IPS-18c (cell line): ENCODE measurements around the gene DNAJA3.
A peak's percentile ranks its signal among the peaks of the same experiment; 100 is the strongest.

ENCODE experiments used
- H3K4me3 ChIP-seq: 2 replicates; pipeline ENCODE4 v1.7.0; 2013; ENCODE audit warnings: low read depth, mild to moderate bottlenecking, low read length, moderate library complexity; ENCODE audit not compliant: insufficient read depth
- H3K9me3 ChIP-seq: one replicate; pipeline ENCODE4 v1.6.1; 2013; ENCODE audit warnings: mild to moderate bottlenecking, low read length, moderate library complexity; ENCODE audit not compliant: control insufficient read depth, insufficient read depth

The DNAJA3 gene

DNA sequence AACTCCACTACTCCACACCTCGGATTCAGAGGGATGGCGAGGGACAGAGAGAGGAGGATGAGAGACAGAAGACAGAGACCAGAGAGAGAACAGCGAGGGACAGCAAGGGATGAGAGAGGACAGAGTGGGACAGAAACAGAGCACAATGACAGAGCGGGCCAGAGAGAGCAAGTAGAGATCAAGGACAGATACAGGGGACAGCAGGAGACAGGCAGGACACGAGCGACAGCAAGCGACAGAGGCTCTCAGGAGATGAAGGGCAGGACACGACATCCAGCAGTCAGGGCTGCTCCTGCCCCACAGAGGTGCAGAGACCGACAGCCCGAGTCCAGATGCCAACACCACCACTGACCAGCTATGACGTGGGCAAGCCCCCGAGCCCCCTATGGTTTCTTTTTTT is 24.2 kb upstream of the DNAJA3 start:
- no peak overlapping the region for H3K4me3 ChIP-seq

DNA sequence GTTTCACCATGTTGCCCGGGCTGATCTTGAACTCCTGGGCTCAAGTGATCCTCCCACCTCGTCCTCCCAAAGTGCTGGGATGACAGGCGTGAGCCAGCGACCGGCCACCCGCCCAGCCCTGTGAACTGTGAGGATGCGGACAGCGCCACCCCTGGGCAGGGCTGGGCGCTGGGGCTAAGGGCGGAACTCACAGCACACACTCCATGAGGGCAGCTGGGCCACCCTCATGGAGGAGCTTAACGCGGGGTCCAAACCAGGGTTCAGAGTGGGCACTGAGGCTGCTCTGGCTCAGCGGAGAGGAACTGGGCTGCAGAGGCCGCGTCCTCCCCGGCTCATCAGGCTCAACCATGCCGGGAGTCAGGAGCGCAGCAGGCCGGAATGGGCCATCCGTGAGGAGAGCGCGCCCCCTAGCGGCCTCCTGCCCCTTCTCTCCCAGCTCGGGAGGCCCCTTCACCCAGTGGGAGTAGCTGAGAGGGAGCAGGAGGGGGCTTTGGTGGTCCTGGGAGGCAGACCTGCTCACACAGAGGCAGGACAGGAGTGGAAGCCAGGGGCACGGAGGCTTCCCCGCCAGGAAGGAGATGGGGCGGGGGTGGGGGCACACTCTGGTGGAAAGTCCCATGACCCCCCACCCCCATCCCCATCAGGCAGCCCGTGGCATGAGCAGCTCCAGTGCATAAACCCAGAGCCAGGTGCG is 23.1 kb upstream of the DNAJA3 start:
- Histone ChIP-seq H3K9me3 (no peaks in the 10 kb centered on the region), H3K4me3 (no peak overlapping the region)

More for the DNA sequence above, 24.2 kb upstream of the DNAJA3 start:
- H3K9me3 ChIP-seq: no peaks in the 10 kb centered on the region

DNA sequence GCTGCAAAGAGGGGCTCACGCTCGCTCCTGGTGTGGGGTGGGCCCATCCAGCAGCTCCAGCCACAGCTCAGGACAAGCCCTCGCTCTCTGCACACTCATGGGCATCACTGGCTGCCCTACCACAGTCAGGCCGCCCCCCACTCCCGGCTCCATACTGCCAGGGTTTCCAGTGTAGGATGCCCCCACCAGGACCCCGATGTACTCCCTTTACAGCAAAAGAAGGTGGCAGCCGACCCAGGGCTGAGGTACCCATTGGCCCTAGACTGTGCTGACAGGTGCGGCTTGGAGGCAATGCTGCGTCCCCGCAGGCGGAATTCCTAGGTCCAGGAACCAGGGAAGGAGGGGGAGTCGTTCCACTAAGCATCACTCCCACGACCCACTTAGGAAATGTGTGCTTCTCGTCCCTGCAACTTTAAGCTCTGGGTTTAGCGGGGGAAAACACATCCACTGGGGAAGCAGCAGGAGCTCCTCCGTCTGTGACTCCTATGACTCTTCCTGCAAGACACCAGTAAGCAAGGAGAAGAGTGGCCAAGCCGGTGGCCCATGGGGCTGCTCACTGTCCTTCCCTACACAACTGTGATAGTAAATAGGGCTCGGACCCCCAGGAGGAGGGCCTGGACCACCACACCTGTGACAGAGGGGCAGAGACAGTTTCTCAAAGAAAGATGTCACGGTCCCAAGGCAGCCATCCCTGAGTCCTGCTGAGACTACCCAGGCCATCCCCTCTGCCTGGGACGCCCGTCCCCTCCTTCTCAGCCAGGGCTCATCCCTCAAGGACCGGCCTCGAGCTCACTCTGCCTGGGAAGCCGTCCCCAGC is 22.3 kb upstream of the DNAJA3 start:
- no peaks in the 10 kb centered on the region for H3K9me3 ChIP-seq
- H3K4me3 ChIP-seq: no peak overlapping the region

DNA sequence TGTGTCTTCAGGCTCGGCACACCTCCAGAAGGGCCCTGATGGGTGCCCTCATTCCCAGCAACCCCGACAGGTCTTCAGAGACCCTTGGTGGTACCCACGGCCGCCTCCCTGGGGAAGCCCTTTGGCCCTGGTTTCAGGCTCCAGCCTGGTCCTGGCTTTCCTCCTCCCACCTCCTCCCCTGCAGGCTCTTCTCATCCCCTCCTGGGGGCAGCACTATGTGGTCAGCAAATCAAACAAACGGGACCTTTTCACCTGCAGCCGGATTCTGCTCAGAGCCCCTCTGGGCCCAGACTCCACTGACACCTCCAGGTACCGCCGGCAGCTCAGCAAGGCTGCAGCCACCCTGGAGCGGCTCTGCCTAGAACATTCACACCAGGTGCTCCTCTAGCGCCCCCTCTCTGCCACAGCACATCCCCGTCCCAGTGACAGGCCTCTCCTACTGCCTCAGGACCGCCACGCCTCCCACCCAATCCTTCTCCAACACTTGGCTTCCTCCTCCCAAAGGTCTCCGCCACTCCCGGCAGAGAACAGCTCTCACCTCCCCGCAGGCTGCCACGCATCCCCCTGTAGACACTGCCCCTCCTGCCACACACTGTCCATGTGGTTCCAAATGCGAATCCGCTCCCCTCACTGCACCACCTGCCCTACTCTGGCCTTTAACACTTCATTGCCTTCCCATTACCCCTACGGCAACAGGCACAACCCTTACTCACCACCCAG is 21.3 kb upstream of the DNAJA3 start:
- Histone ChIP-seq H3K9me3 (no peaks in the 10 kb centered on the region), H3K4me3 (no peak overlapping the region)

DNA sequence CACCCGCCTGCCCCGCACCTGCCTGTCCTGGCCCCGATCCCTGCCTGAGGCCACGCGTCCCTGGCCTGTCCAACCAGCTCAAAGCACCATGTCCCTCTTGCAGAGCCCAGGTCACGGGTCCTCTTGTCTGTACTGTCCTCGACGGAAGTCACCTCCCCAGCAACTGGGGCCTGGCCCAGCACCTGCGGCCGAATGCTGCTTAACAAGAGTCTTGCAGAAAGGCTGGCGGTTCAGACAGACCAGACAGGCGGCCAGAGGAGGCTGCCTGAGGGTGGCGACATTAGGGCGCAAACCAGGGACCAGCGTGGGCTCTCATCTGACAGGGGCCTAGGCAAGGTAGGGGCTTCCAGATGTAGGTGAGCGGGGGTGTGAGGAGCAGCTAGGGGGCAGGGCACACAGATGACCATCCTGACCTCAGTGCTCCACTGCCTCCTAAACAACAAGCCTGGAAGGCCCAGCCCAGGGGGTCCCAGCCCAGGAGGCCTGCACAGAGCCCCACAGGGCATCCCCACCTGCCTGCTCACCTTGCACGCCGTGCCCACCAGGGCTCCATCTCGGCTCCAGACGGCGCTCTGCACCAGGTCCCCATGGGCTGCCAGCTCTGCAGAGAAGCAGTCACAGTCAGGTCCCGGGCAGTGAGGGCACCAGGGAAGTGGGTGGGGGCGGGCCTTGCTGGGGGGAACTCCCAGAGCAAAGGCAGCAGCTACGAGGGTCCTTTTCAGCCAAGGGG is 20.5 kb upstream of the DNAJA3 start:
- Histone ChIP-seq H3K4me3 (no peak overlapping the region), H3K9me3 (no peaks in the 10 kb centered on the region)

DNA sequence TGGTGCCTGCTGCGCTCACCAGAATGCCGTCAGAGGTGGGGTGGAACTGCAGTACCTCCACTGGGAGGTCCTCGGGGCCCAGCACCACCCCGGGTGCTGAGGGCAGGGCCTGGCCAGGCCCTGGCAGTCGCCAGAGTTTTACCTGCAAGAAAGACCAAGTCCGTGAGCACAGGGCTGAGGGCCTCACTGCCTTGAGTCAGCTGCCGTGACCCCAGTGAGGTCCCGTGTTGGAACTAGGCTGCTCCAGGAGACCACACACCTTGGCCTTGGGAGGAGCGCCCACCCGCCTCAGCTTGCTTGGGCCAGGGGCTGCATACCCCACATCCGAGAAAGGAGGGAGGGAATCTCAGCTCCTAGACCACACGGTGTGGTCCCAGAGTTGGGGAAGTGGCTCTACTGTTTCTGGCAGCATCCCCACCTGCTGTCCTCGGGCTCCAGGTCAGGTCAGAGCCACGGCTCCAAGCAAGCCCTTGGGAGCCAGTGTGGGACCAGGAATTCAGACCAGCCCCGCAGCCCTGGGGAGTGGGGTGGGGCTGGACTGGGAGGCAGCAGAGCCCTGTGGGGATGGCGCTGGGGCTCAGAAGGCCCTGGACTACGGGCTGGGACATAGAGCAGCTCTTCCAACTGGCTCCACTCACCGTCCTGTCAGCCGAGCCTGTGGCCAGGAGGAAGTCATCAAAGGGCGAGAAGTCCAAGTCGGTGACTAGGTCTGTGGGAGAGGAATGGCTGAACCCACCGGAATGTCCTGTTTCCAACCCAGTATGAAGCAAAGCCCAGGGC is 17.9 kb upstream of the DNAJA3 start:
- no peak overlapping the region for H3K4me3 ChIP-seq
- no peaks in the 10 kb centered on the region for H3K9me3 ChIP-seq

DNA sequence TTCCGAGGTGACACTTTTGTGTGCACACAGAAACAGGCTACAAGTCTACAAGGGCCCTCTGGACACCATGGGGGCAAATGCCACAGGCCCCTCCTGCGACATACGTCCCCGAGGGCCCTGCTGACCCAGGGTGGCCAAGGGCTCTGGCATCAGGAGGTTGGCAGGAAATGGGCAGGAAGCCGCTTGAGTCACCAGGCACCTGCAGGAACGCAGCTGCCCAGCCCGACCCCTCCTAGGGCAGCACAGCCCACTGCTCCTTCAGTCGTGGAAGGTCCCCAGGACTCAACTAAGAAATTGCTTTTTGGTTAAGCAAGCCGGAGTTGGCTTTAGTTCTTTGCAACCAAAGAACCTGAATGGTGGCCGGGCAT is 17.4 kb upstream of the DNAJA3 start:
- Histone ChIP-seq H3K9me3 (peaks cover 2% of the 10 kb centered on the region), H3K4me3 (no peak overlapping the region)

DNA sequence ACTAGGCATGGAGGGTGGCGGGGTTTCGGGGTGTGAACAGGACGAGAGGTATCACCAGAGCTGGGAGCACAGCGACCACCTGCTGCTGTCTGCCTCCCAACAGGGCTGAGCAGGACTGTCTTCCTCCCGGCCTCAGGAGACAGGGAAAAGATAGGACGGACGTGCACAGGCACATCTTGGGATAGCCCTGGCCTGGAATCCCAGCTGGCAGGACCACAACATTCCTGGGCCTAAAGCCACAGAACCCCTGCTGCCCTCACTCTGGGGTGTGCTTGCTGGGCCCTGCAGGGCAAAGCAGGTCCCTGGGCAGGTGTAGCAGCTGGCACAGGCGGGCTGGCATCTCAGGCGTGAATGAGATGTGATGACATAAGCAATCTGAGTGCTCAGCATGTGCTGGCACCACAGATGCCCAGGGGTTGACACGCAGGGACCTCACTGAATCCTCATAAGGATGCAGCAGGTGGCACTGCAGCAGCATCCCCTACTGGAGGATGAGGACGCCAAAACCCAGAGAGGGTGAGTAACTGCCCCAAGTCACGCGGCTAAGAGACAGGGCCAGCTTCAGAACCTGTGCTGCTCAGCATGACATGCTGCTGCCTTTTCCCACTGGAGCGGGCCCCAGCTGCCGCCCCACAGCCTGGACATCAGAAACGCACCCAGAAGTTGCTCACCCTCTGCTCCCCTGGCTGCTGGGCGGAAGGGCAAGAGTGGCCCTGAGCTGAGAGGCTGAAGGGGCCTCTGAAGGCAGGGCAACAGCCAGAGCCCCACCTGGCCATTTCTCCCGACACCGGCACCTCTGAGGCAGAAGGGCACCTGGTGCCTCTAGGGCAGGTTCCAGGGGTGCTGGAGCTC is 16.4 kb upstream of the DNAJA3 start:
- H3K4me3 ChIP-seq: no peak overlapping the region
- H3K9me3 ChIP-seq: peaks cover 2% of the 10 kb centered on the region

DNA sequence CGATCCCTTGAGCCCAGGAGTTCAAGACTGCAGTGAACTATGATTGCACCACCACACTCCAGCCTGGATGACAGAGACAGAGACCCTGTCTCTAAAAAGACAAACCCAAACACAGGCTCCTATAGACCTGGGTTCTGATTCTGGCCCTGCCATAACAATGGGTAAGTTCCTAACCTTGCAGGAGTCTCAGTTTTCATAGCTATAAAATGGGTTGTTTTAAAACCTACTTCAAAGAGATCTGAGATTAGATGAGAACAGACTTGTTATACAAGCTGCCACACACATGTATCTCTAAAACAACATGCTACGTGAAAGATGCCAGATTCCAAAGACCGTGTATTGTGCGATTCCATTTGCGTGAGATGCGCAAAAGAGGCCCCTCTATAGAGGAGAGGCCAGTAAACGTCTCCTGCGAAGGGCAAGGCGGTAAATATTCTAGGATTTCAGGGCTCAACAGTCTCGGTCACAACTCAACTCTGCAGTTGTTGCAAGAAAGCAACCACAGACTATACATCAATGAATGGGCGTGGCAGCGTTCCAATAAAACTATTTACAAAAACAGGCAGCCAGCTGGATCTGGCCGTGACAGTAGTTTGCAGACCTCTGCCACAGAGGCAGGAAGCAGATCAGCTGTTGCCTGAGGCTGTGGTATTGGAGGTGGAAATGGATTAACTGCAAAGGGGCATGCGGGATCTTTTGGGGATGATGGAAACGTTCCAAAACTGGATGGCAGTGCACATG is 15.2 kb upstream of the DNAJA3 start:
- Histone ChIP-seq H3K4me3 (no peak overlapping the region), H3K9me3 (peaks cover 2% of the 10 kb centered on the region)

DNA sequence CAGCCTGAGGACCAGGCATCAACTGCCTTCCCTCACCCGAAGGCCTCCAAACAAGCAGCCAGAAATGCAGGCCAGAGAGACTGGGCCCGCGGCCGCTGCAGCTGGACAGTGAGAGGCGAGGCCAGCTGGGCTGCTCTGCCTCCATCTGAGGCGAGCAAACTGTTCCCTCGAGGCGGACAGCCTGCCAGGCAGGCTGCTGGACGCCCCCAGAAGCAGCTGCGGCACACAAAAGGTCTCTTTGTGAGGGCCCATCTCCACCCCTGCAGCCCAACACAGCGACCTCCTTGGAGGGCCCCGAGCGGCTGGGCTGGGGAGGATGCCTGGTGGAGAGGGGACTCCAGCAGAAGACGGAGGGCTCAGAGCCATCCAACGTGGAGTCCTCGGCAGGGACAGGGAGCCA is 14.0 kb upstream of the DNAJA3 start:
- H3K9me3 ChIP-seq: peaks cover 2% of the 10 kb centered on the region
- no peak overlapping the region for H3K4me3 ChIP-seq

DNA sequence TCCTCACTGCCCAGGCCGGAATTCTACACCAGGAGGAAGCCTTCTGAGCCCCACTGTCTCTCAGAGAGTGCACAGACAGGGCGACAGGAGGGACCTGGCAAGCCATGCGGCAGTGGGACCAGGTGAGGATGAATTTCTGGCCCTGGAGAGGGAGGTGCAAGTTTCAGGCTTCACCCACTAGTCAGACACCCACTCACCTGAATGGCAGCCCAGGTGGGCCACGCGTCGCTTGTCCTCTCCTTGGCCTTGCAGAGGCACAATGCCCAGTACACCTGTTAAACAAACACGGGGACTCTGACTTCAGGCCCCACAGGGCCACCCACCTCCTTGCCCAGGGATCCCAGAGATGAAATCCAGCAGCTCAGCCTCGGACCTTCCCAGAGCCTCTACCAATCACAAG is 13.5 kb upstream of the DNAJA3 start:
- peaks cover 2% of the 10 kb centered on the region for H3K9me3 ChIP-seq

DNA sequence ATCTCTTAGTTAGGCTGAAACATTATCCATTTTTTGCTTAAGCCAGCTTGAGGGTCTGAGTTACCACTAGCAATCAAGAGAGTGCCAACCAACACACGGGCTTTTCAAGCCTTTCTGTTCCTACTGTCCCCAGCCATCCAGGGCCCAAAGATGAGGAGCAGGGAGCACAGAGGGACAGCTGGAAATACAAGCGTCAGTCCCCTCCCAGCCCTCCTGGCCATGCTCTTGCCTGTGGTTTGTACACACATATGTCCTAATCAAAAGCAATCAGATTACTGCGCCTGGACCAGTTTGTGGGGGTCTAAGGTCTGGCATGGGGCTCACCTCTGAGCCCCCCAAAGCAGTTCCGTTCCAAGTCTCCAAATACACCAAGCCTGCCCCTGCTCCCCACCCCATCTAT is 12.8 kb upstream of the DNAJA3 start:
- no peak overlapping the region for H3K4me3 ChIP-seq
- H3K9me3 ChIP-seq: peaks cover 2% of the 10 kb centered on the region

More for the DNA sequence above, 13.5 kb upstream of the DNAJA3 start:
- H3K4me3 ChIP-seq: no peak overlapping the region

DNA sequence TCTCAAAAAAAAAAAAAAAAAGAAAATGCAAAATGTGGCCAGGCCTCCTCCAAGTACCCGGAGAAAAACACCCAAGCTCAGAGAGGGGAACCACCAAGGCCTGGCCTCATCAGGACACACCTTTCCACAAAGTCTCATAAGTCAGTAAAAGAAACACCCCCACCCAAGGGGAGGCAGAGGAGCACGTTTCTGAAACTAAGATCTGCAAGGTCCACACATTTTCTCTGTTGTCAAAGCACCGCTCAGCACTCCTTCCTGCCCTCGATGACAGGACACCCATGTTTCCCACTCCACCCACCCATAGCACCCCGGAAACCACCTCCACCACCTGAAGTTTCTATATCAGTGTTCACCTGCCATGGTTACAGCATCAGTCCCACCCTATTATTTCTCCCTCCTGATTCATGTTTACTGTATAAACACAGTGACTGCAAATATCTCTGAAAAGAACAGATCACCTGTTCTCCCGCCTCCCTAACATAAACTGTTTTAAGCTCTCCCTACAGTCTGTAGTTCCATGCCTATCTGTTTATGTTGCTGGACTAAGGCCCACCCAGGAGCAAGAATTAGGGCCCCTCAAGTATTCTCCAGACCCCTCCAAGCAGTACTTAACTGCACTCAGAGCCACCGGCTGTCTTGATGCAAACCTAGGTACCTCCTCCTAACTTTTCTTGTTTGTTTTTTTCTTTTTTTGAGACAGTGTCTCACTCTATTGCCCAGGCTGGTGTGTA is 11.3 kb upstream of the DNAJA3 start:
- Histone ChIP-seq H3K9me3 (peaks cover 2% of the 10 kb centered on the region), H3K4me3 (no peak overlapping the region)

DNA sequence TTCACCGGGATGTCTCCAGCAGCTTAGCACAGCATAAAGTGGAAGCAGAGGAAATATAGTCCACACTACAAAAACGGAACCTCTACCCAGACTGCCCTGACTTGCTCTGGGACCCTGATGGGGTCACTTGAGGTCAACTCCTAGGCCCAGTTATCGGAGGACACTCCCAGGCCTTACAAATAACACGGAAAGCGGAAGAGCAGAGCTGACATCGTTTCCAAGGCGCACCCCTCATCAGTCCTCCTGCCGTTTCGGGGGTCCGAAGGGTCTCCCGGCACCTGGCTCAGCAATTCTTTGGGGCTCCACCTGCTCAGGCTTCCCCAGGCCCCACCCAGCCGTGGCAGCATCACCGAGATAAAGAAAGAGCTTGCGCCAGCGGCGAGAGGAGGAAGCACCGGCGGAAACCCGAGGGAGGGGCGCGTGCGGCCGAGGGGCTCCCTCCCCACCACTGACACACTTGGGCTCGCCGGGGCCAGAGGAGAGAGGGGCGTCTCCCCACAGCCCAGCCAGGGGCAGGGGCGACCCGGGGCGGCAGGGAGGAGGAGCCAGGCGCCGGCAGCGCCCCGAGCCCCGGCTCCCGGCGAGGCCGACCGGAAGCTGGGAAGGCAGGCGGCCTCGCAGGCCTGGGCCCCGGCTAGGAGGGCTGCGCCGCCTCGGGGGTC is 10.0 kb upstream of the DNAJA3 start:
- peak overlapping the region; percentile 82 for H3K4me3 ChIP-seq
- H3K9me3 ChIP-seq: peaks cover 2% of the 10 kb centered on the region
